NCI-H1092 treated with DMSO at 0.1 percent for 48 hours (cell line): ENCODE results near the gene TMEM217.
"Not testable (repeated sequence)": the region's sequence is repeated elsewhere in the genome, so short reads cannot be mapped to it uniquely, and the experiment has no call there.

Experiments
- DNase-seq: peaks from one replicate; lab custom pipeline; 2025; lab: John Stamatoyannopoulos, UW

Gene TMEM217

GRCh38 chr6:37218061-37218460, 39.9 kb downstream of the TMEM217 start:
- DNase-seq = no peak

GRCh38 chr6:37212268-37212667, 45.7 kb downstream of the TMEM217 start:
- DNase-seq = no peak

DNA sequence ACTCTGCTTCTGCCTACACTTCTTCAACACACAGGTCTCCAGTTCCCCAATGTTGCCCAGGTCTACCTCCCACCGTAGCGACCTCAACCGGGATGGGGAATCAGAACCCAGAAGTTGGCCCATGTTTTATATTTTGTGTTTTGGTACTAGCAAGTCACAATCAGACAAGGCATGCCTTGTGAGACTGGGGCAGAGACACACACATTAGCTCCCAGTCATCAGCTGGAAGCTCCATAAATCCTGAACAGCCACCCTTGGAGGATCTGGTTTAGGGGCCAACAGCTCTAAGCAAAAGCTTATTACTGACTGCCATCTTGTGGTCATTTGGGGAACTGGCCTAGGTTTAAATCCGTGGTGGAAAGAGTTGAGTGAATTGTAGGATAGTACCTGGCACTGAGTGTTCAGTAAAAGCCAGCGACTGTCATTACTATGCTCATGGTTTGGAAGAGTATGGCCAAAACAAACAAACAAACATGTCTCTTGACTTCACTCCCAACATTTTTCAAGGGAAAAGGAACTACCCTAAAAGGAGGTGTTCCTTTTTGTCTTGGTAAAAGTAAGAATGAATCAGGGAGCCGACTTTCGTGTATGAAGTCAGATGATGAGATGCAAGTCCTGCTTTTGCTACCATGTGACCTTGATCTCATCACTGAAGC, 47.5 kb downstream of the TMEM217 start:
- peak; percentile 70 for DNase-seq

DNA sequence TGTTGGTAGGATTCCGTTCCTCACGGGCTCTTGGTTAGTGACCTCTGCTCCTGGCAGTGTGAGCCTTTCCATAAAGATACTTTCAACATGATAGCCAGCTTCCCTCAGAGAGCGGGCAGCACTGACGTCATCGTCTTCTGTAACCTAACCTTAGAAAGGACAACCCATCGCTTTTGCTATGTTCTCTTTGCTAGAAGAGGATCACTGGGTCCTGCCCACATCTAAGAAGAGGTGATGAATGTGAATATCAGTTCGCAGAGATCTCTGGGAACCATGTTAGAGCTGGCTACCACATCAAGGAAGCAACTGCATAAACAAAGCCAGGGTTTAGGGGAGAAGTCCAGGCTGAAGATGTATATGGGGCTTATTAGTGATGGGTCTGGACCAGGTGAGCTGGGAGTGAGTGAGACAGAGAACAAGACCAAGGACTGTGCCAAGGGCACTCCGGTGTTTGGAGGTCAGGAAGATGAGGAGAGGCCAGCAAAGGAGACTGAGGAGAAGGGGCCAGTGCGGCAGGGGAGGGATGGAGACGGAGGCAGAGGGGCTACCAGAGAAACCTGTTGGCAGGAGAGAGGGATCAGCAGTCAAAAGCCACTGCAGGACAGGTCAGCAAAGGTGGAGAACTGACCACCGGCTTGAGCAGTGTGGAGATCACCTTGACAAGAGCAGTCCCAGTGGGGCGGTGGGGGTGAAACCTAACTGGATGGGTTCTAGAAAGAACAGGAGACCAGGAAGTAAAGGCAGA, 48.3 kb downstream of the TMEM217 start:
- DNase-seq = no peak

GRCh38 chr6:37208793-37209192, 49.2 kb downstream of the TMEM217 start:
- DNase-seq = no peak

- peak; percentile 48 for DNase-seq
Measured at GRCh38 chr6:37207903-37208456, 50.0 kb downstream of the TMEM217 start.

- no peak for DNase-seq
Measured at GRCh38 chr6:37206622-37207021, 51.3 kb downstream of the TMEM217 start.

DNA sequence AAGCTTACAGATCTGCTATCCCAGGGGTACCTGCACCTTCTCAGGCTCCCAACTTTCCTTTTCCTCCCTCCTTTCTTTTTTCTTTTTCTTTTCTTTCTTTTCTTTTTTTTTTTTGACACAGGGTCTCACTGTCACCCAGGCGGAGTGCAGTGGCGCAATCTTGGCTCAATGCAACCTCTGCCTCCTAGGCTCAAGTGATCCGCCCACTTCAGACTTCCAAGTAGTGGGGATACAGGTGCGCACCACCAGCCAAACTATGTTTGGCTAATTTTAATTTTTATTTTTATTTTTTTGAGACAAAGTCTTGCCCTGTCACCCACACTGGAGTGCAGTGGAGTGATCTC, 52.0 kb downstream of the TMEM217 start:
- no peak for DNase-seq

DNA sequence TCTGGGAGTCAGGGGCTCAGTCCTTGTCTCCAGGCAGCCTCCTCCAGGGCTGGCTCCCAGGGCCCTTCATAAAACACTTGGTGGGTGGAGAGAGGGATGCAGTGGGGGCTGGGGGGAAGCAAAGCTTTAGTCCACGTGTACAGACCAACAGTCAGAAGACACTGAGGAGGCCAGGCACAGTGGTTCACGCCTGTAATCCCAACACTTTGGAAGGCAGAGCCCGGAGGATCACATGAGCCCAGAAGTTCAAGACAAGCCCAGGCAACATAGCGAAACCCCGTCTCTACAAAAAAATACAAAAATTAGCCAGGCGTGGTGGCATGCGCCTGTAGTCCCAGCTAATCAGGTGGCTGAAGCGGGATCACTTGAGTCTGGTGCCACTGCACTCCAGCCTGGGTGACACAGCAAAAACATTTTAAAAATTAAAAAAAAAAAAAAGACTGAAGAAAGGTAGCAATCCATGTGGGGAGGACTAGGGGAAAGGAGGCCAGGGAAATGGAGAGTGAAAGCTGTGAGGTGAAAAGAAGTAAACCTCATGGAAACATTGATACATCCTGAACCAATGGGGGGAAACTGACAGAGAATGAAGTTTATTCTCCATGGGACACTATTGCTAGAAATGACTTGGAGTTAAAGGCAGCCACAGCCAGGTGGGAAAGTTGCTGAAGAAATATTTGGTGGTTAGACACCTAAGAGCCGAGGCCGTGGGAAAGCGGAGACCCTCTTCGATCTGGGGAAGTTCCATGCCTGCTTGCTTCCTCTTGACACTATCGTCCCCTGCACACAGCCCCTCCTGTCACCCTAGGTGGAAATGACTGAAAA, 52.6 kb downstream of the TMEM217 start:
- DNase-seq = no peak

DNA sequence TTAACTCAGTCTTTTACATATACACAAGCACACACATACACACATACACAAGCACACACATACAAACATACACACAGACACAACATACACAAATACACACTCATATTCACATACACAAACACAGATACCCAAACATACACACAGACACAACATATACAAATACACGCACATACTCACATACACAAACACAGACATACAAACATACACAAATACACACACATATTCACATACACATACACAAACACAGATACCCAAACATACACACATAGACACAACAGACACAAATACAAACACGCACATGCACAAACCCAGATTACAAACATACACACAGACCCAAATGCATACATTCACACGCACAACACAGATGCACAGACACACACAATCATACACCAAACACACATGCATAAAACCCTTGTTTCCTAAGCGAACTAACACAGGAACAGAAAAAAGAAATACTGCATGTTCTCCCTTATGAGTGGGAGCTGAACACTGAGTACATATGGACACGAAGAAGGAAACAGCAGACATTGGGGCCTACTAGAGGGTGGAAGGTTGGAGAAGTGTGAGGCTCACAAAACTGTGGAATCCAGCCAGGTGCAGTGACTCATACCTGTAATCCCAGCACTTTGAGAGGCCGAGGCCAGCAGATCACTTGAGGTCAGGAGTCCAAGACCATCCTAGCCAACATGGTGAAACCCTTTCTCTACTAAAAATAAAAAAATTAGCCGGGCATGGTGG, 53.8 kb downstream of the TMEM217 start:
- DNase-seq = no peak

GRCh38 chr6:37202788-37203491, 55.0 kb downstream of the TMEM217 start:
- no peak for DNase-seq

- DNase-seq = no peak
Measured at GRCh38 chr6:37201726-37202125, 56.2 kb downstream of the TMEM217 start.

GRCh38 chr6:37200085-37200484, 57.9 kb downstream of the TMEM217 start:
- no peak for DNase-seq

GRCh38 chr6:37196451-37196850, 61.5 kb downstream of the TMEM217 start:
- not testable (repeated sequence) for DNase-seq

- DNase-seq = not testable (repeated sequence)
Measured at GRCh38 chr6:37194886-37195285, 63.1 kb downstream of the TMEM217 start.

DNA sequence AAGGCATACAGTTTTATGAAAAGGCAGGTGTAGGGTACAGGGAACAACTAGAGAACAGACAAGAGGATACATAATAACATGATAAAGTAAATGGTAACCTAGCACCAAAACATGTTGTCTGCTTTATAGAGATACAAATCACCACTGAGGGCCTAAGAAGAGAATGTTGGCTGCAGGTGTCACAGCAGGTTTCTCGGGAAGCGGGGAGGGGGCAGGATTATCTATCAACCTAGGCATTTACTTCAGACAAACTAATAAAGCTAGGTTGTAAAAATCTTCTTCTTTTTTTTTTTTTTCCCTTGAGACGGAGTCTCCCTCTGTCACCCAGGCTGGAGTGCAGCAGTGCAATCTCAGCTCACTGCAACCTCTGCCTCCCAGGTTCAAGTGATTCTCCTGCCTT, 65.3 kb downstream of the TMEM217 start:
- no peak for DNase-seq

GRCh38 chr6:37190159-37190535, 67.8 kb downstream of the TMEM217 start:
- DNase-seq = no peak

GRCh38 chr6:37188962-37189510, 68.9 kb downstream of the TMEM217 start:
- DNase-seq = no peak

GRCh38 chr6:37187321-37188022, 70.5 kb downstream of the TMEM217 start:
- no peak for DNase-seq

GRCh38 chr6:37185949-37186720, 71.8 kb downstream of the TMEM217 start:
- not testable (repeated sequence) for DNase-seq
